Neural cell (in vitro differentiated cells): ENCODE measurements around the gene PHACTR4. TPM values are rescaled to one million over a fixed set of nuclear protein-coding genes. Genes with fewer than 3 reads are reported as not detected.
"Not testable (repeated sequence)": the region's sequence is repeated elsewhere in the genome, so short reads cannot be mapped to it uniquely, and the experiment has no call there.

Experiments
- H2AFZ ChIP-seq: fragments of 200-600, 300-800 bp; sonication (generic), shearing (Covaris generic); 2 replicates; pipeline ENCODE4 v1.6.0; 2014; ENCODE audit warnings: low read depth, mild to moderate bottlenecking, antibody characterized with exemption, low read length, moderate library complexity
- H3F3A ChIP-seq: fragments of 200-600 bp; shearing (Covaris generic); 2 replicates; pipeline ENCODE4 v1.6.1; 2016; ENCODE audit warnings: mild to moderate bottlenecking, moderate library complexity, mixed read lengths, antibody characterized with exemption, low read length; ENCODE audit not compliant: insufficient read depth, poor library complexity, severe bottlenecking
- H3K27ac ChIP-seq: fragments of 200-600, 300-800 bp; sonication (generic), shearing (Covaris generic); 2 replicates; pipeline ENCODE4 v1.5.1; 2014; ENCODE audit warnings: mild to moderate bottlenecking, low read length, moderate library complexity
- H3K27me3 ChIP-seq: fragments of 300-800, 200-600 bp; sonication (generic), shearing (Covaris generic); 2 replicates; pipeline ENCODE4 v1.6.0; 2014; ENCODE audit warnings: mild to moderate bottlenecking, low read depth, low read length, moderate library complexity; ENCODE audit not compliant: insufficient read depth
- H3K36me3 ChIP-seq: fragments of 300-800, 200-600 bp; sonication (generic), shearing (Covaris generic); 2 replicates; pipeline ENCODE4 v1.5.1; 2014; ENCODE audit warnings: mild to moderate bottlenecking, antibody characterized with exemption, low read length, moderate library complexity; ENCODE audit not compliant: insufficient read depth
- H3K4me2 ChIP-seq: fragments of 300-800, 200-600 bp; sonication (generic), shearing (Covaris generic); 2 replicates; pipeline ENCODE4 v1.6.0; 2014; ENCODE audit warnings: mild to moderate bottlenecking, low read length
- H3K4me3 ChIP-seq: fragments of 300-800, 200-600 bp; sonication (generic), shearing (Covaris generic); 2 replicates; pipeline ENCODE4 v1.5.1; 2014; ENCODE audit warnings: mild to moderate bottlenecking, low read length, moderate library complexity
- H3K79me2 ChIP-seq: fragments of 200-600 bp; shearing (Covaris generic); replicated peaks from 2 replicates; pipeline ENCODE4 v1.6.0; 2014; ENCODE audit warnings: mild to moderate bottlenecking, low read length, moderate library complexity; ENCODE audit not compliant: insufficient read depth
- H3K9ac ChIP-seq: fragments of 300-800, 200-600 bp; sonication (generic), shearing (Covaris generic); 2 replicates; pipeline ENCODE4 v1.6.1; 2016; ENCODE audit warnings: mild to moderate bottlenecking, low read length, mixed read lengths
- H3K9me2 ChIP-seq: fragments of 200-600 bp; shearing (Covaris generic); 2 replicates; pipeline ENCODE4 v1.6.1; 2016; ENCODE audit warnings: mild to moderate bottlenecking, low read length, mixed read lengths; ENCODE audit not compliant: insufficient read depth
- H3K9me3 ChIP-seq: fragments of 200-600, 300-800 bp; sonication (generic), shearing (Covaris generic); 2 replicates; pipeline ENCODE4 v1.6.1; 2016; ENCODE audit warnings: mild to moderate bottlenecking, mixed run types, low read length, moderate library complexity, mixed read lengths
- H4K20me1 ChIP-seq: fragments of 200-600 bp; shearing (Covaris generic); 2 replicates; pipeline ENCODE4 v1.6.1; 2016; ENCODE audit warnings: mild to moderate bottlenecking, mixed run types; ENCODE audit not compliant: insufficient read depth
- CTCF ChIP-seq: fragments of 450-650 bp; IDR thresholded peaks from 2 replicates; pipeline ENCODE4 v1.5.1; 2014; ENCODE audit warnings: antibody characterized with exemption, mild to moderate bottlenecking, moderate library complexity; ENCODE audit not compliant: poor library complexity, severe bottlenecking
- EP300 ChIP-seq: fragments of 450-650 bp; conservative IDR thresholded peaks from 2 replicates; pipeline ENCODE4 v1.6.1; 2014; ENCODE audit warnings: antibody characterized with exemption, mild to moderate bottlenecking, moderate library complexity; ENCODE audit not compliant: poor library complexity, severe bottlenecking
- EZH2 ChIP-seq: fragments of 200-600, 300-800 bp; shearing (Covaris generic), sonication (generic); IDR thresholded peaks from 2 replicates; pipeline ENCODE4 v1.6.1; 2014; ENCODE audit warnings: antibody characterized with exemption, low read length, borderline replicate concordance, mild to moderate bottlenecking; ENCODE audit not compliant: insufficient read depth, poor library complexity, severe bottlenecking
- MXI1 ChIP-seq: fragments of 450-650 bp; conservative IDR thresholded peaks from 2 replicates; pipeline ENCODE4 v1.6.1; 2014; ENCODE audit warnings: antibody characterized with exemption, mild to moderate bottlenecking; ENCODE audit not compliant: poor library complexity, severe bottlenecking
- POLR2AphosphoS5 ChIP-seq: IDR thresholded peaks from 2 replicates; pipeline ENCODE4 v1.6.1; 2012
- RAD21 ChIP-seq: fragments of 450-650 bp; conservative IDR thresholded peaks from 2 replicates; pipeline ENCODE4 v1.6.1; 2014; ENCODE audit warnings: antibody characterized with exemption, mild to moderate bottlenecking, moderate library complexity
- REST ChIP-seq: IDR thresholded peaks from 2 replicates; pipeline ENCODE4 v1.6.1; 2012; ENCODE audit warnings: borderline replicate concordance
- SMC3 ChIP-seq: fragments of 450-650 bp; conservative IDR thresholded peaks from 2 replicates; pipeline ENCODE4 v1.6.1; 2014; ENCODE audit warnings: antibody characterized with exemption, mild to moderate bottlenecking, moderate library complexity; ENCODE audit not compliant: poor library complexity
- TAF1 ChIP-seq: IDR thresholded peaks from 2 replicates; pipeline ENCODE4 v1.6.1; 2012; ENCODE audit warnings: low read depth
- polyA plus RNA-seq: library from polyadenylated mRNA; depleted of rRNA; stranded (reverse); fragments of >200 nt; gene quantifications from 2 replicates; pipeline ENCODE4 v1.2.3, GENCODE V29; 2014

Gene PHACTR4
- polyA plus RNA-seq, 1 donor from 2014 or later: 7.9 TPM

GRCh38 chr1:28364888-28365287 is 4.7 kb upstream of the PHACTR4 start:
- Histone ChIP-seq H3K27me3 (no peaks in the 10 kb centered on the region), H3K9me3 (no peaks in the 10 kb centered on the region), H2AFZ (no peak overlapping the region), H3K27ac (no peak overlapping the region), H3K4me2 (no peak overlapping the region), H3K9ac (no peak overlapping the region), H4K20me1 (no peaks in the 10 kb centered on the region), H3K9me2 (no peaks in the 10 kb centered on the region), H3K79me2 (peaks cover under 1% of the 10 kb centered on the region), H3K36me3 (no peaks in the 10 kb centered on the region), H3F3A (no peaks in the 10 kb centered on the region), H3K4me3 (no peak overlapping the region)
- TF ChIP-seq POLR2AphosphoS5: no peak
- no peak for TF ChIP-seq REST
- no peak for TF ChIP-seq TAF1
- no peak for TF ChIP-seq RAD21
- no peak for TF ChIP-seq SMC3
- TF ChIP-seq CTCF: no peak
- TF ChIP-seq EZH2: no peak
- no peak for TF ChIP-seq MXI1
- TF ChIP-seq EP300: no peak

GRCh38 chr1:28365864-28366263 is 3.7 kb upstream of the PHACTR4 start:
- Histone ChIP-seq H4K20me1 (no peaks in the 10 kb centered on the region), H3K4me3 (no peak overlapping the region), H3K9me2 (no peaks in the 10 kb centered on the region), H3K9ac (no peak overlapping the region), H3K27ac (no peak overlapping the region), H3K4me2 (no peak overlapping the region), H3F3A (no peaks in the 10 kb centered on the region), H2AFZ (no peak overlapping the region), H3K27me3 (no peaks in the 10 kb centered on the region), H3K79me2 (peaks cover 11% of the 10 kb centered on the region), H3K9me3 (no peaks in the 10 kb centered on the region), H3K36me3 (no peaks in the 10 kb centered on the region)
- no peak for TF ChIP-seq RAD21
- TF ChIP-seq CTCF: no peak
- TF ChIP-seq TAF1: no peak
- TF ChIP-seq SMC3: no peak
- TF ChIP-seq POLR2AphosphoS5: no peak
- TF ChIP-seq EZH2: no peak
- TF ChIP-seq MXI1: no peak
- no peak for TF ChIP-seq EP300
- TF ChIP-seq REST: no peak

GRCh38 chr1:28368608-28369007 is 932 bp upstream of the PHACTR4 start:
- not testable (repeated sequence) for H3K9ac ChIP-seq, H3K4me3 ChIP-seq, H3K9me2 ChIP-seq, H3K27ac ChIP-seq, H3F3A ChIP-seq, H3K4me2 ChIP-seq, H4K20me1 ChIP-seq, H3K36me3 ChIP-seq, H2AFZ ChIP-seq, H3K27me3 ChIP-seq, H3K9me3 ChIP-seq
- peaks cover 35% of the 10 kb centered on the region for H3K79me2 ChIP-seq
